Loucy (cell line): Measurements from ENCODE around the gene ESYT3.
"Not testable (repeated sequence)": the region's sequence is repeated elsewhere in the genome, so short reads cannot be mapped to it uniquely, and the experiment has no call there.

Experiments used
- H2AFZ ChIP-seq: fragments of 200-600 bp; sonication (generic); 2 replicates; pipeline ENCODE4 v1.6.0; 2016; ENCODE audit warnings: antibody characterized with exemption, mild to moderate bottlenecking, low read length, moderate library complexity
- H3F3A ChIP-seq: fragments of 200-600 bp; 2 replicates; pipeline ENCODE4 v1.6.0; 2016; ENCODE audit warnings: antibody characterized with exemption, low read depth, mild to moderate bottlenecking
- H3K27me3 ChIP-seq: fragments of 200-600 bp; sonication (generic); 2 replicates; pipeline ENCODE4 v1.6.1; 2014; ENCODE audit warnings: low read length, mild to moderate bottlenecking; ENCODE audit not compliant: insufficient read depth, poor library complexity, severe bottlenecking
- H3K36me3 ChIP-seq: fragments of 200-600 bp; sonication (generic); 2 replicates; pipeline ENCODE4 v1.6.1; 2016; ENCODE audit warnings: low read length; ENCODE audit not compliant: insufficient read depth
- H3K4me1 ChIP-seq: fragments of 200-600 bp; sonication (generic); 2 replicates; pipeline ENCODE4 v1.5.1; 2014; ENCODE audit warnings: low read length, mild to moderate bottlenecking; ENCODE audit not compliant: insufficient read depth, poor library complexity, severe bottlenecking
- H3K4me2 ChIP-seq: fragments of 200-600 bp; sonication (generic); 2 replicates; pipeline ENCODE4 v1.6.0; 2014; ENCODE audit warnings: antibody characterized with exemption, low read length, low read depth, mild to moderate bottlenecking; ENCODE audit not compliant: poor library complexity, severe bottlenecking
- H3K4me3 ChIP-seq: fragments of 200-600 bp; sonication (generic); 2 replicates; pipeline ENCODE4 v1.5.1; 2014; ENCODE audit warnings: low read length, mild to moderate bottlenecking, mixed read lengths; ENCODE audit not compliant: poor library complexity, severe bottlenecking
- H3K79me2 ChIP-seq: fragments of 200-600 bp; sonication (generic); 2 replicates; pipeline ENCODE4 v1.6.1; 2014; ENCODE audit warnings: low read length; ENCODE audit not compliant: insufficient read depth
- H3K9ac ChIP-seq: fragments of 200-600 bp; sonication (generic); 2 replicates; pipeline ENCODE4 v1.6.0; 2014; ENCODE audit warnings: mild to moderate bottlenecking, low read depth, low read length, moderate library complexity; ENCODE audit not compliant: poor library complexity, severe bottlenecking
- H3K9me2 ChIP-seq: fragments of 200-600 bp; sonication (generic); replicated peaks from 2 replicates; pipeline ENCODE4 v1.6.1; 2016; ENCODE audit warnings: low read depth, low read length, mixed read lengths
- H3K9me3 ChIP-seq: fragments of 200-600 bp; sonication (generic); 2 replicates; pipeline ENCODE4 v1.6.1; 2014; ENCODE audit warnings: mild to moderate bottlenecking, antibody characterized with exemption, low read length, low read depth; ENCODE audit not compliant: insufficient read depth
- H4K20me1 ChIP-seq: fragments of 200-600 bp; sonication (generic); 2 replicates; pipeline ENCODE4 v1.6.0; 2014; ENCODE audit warnings: antibody characterized with exemption, low read length, mild to moderate bottlenecking; ENCODE audit not compliant: insufficient read depth, poor library complexity, severe bottlenecking
- CTCF ChIP-seq: fragments of 200-600 bp; sonication (generic); conservative IDR thresholded peaks from 2 replicates; pipeline ENCODE4 v1.5.1; 2014; ENCODE audit warnings: mild to moderate bottlenecking, antibody characterized with exemption, low read length
- EZH2phosphoT487 ChIP-seq: fragments of 200-600 bp; IDR thresholded peaks from 2 replicates; pipeline ENCODE4 v1.6.1; 2018; ENCODE audit warnings: antibody characterized with exemption, mild to moderate bottlenecking, moderate library complexity, borderline replicate concordance

ESYT3 gene

GRCh38 chr3:138492980-138493675 is 58.7 kb downstream of the ESYT3 start:
- no peak overlapping the region for H3K4me2 ChIP-seq
- no peaks in the 10 kb centered on the region for H3K27me3 ChIP-seq
- no peaks in the 10 kb centered on the region for H3K79me2 ChIP-seq
- H3K9me2 ChIP-seq = no peaks in the 10 kb centered on the region
- H2AFZ ChIP-seq = no peak overlapping the region
- no peaks in the 10 kb centered on the region for H3F3A ChIP-seq
- H3K9me3 ChIP-seq = no peaks in the 10 kb centered on the region
- H3K36me3 ChIP-seq = peaks cover 43% of the 10 kb centered on the region; the same call in 1 of the 2 replicates
- no peak overlapping the region for H3K4me3 ChIP-seq
- no peaks in the 10 kb centered on the region for H4K20me1 ChIP-seq
- TF ChIP-seq EZH2phosphoT487 (no peak), CTCF (no peak)
- H3K9ac ChIP-seq = no peak overlapping the region
- H3K4me1 ChIP-seq = no peaks in the 10 kb centered on the region

GRCh38 chr3:138493804-138494606 is 59.6 kb downstream of the ESYT3 start:
- no peaks in the 10 kb centered on the region for H4K20me1 ChIP-seq
- no peak overlapping the region for H3K4me3 ChIP-seq
- H3K36me3 ChIP-seq = peaks cover 51% of the 10 kb centered on the region; the same call in 1 of the 2 replicates
- H3K4me1 ChIP-seq = no peaks in the 10 kb centered on the region
- no peak overlapping the region for H3K9ac ChIP-seq
- H3F3A ChIP-seq = no peaks in the 10 kb centered on the region
- H2AFZ ChIP-seq = no peak overlapping the region
- H3K9me2 ChIP-seq = no peaks in the 10 kb centered on the region
- no peaks in the 10 kb centered on the region for H3K79me2 ChIP-seq
- TF ChIP-seq CTCF (no peak), EZH2phosphoT487 (no peak)
- no peak overlapping the region for H3K4me2 ChIP-seq
- H3K27me3 ChIP-seq = no peaks in the 10 kb centered on the region
- H3K9me3 ChIP-seq = no peaks in the 10 kb centered on the region

GRCh38 chr3:138494607-138494929 is 60.2 kb downstream of the ESYT3 start:
- no peaks in the 10 kb centered on the region for H3K9me2 ChIP-seq

GRCh38 chr3:138495638-138496037 is 61.2 kb downstream of the ESYT3 start:
- not testable (repeated sequence) for H3K9me2 ChIP-seq, H3K4me2 ChIP-seq, H3K4me3 ChIP-seq, H4K20me1 ChIP-seq, H3K9me3 ChIP-seq, H2AFZ ChIP-seq, H3K4me1 ChIP-seq, H3K27me3 ChIP-seq, H3F3A ChIP-seq, H3K9ac ChIP-seq, H3K79me2 ChIP-seq
- peaks cover 62% of the 10 kb centered on the region; the same call in 1 of the 2 replicates for H3K36me3 ChIP-seq

More at GRCh38 chr3:138494607-138494929, 60.2 kb downstream of the ESYT3 start:
- Histone ChIP-seq H3K36me3 (peaks cover 56% of the 10 kb centered on the region; the same call in 1 of the 2 replicates), H4K20me1 (no peaks in the 10 kb centered on the region), H3K9ac (no peak overlapping the region), H3K4me3 (no peak overlapping the region), H2AFZ (no peak overlapping the region), H3K79me2 (no peaks in the 10 kb centered on the region), H3K27me3 (no peaks in the 10 kb centered on the region), H3F3A (no peaks in the 10 kb centered on the region), H3K9me3 (no peaks in the 10 kb centered on the region), H3K4me2 (no peak overlapping the region), H3K4me1 (no peaks in the 10 kb centered on the region)
- TF ChIP-seq EZH2phosphoT487 = no peak
- no peak for TF ChIP-seq CTCF
